Right cardiac atrium (tissue), 5 donors: ENCODE measurements around the gene MSGN1. TPM values are rescaled to one million over a fixed set of nuclear protein-coding genes. Genes with fewer than 3 reads are reported as not detected.

Source experiments
- ATAC-seq, 2 donors: fragments of 200-7000 bp; cut with Tn5 transposase; one replicate each; pipeline versions ENCODE4 v1.8.0 to v1.9.1; 2020; ENCODE audit warnings: moderate library complexity in 2 of 2, mild to moderate bottlenecking in 1 of 2
- DNase-seq, 3 donors: peaks; one replicate each; pipeline ENCODE4 v3.0.0-alpha.2; 2020
- H3K27ac ChIP-seq: one replicate; pipeline ENCODE4 v1.5.1; 2013; ENCODE audit warnings: mild to moderate bottlenecking, low read length, control low read depth, moderate library complexity
- H3K27me3 ChIP-seq: one replicate; pipeline ENCODE4 v1.6.1; 2013; ENCODE audit not compliant: control insufficient read depth, insufficient read depth
- H3K4me1 ChIP-seq: one replicate; pipeline ENCODE4 v1.6.1; 2013; ENCODE audit warnings: low read length; ENCODE audit not compliant: control insufficient read depth, insufficient read depth
- H3K4me3 ChIP-seq: one replicate; pipeline ENCODE4 v1.5.1; 2013; ENCODE audit warnings: low read length, control low read depth
- H3K9me3 ChIP-seq: one replicate; pipeline ENCODE4 v1.6.1; 2013; ENCODE audit warnings: low read length; ENCODE audit not compliant: control insufficient read depth
- WGBS: extraction: QIAGEN DNeasy Blood & Tissue Kit; methylation state at CpG from one replicate; pipeline ENCODE4 v1.1.7; 2013; 5-methylcytosine and 5-hydroxymethylcytosine counted together
- intact Hi-C, 4 donors: fragments of 100-400 bp; cut with DNase I; formaldehyde crosslinking; loops; one replicate each; pipeline versions ENCODE4 v1.11.0 to v1.14.0; 2022 to 2023
- long read RNA-seq, 4 donors: library from polyadenylated mRNA; unstranded; transcript quantifications; one replicate each; pipeline ENCODE4 v2.0.0, GENCODE V29; 2020 to 2021
- polyA plus RNA-seq: library from polyadenylated mRNA; stranded (reverse); fragments of 200-250 nt; gene quantifications from one replicate; pipeline ENCODE4 v1.2.3, GENCODE V29; 2013
- total RNA-seq, 4 donors: library from RNA; stranded (reverse); fragmentation: NEBNext Ultra II Directional; extraction: Animal tissue kit (Norgen Biotek cat#: 25700); gene quantifications; one replicate each; pipeline ENCODE4 v1.2.1, GENCODE V29; 2021
- donor health status: healthy with polysubstance abuse.
- donor health status: DM: no; HTN: yes; CAD: no.
- donor health status: DM: no; HTN: no; CAD: no.
- donor health status: DM: no; HTN: yes; CAD: no; lungs with severe emphysema.
- donor health status: DM: yes; HTN: yes; CAD: no.

The MSGN1 gene, protein sequence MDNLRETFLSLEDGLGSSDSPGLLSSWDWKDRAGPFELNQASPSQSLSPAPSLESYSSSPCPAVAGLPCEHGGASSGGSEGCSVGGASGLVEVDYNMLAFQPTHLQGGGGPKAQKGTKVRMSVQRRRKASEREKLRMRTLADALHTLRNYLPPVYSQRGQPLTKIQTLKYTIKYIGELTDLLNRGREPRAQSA
- total RNA-seq (not detected), polyA plus RNA-seq (not detected)
- long read RNA-seq, donor 1: 0 reads
- long read RNA-seq, donor 2: 0 reads
- long read RNA-seq, donor 3: 0 reads
- long read RNA-seq, donor 4: 0 reads

DNA sequence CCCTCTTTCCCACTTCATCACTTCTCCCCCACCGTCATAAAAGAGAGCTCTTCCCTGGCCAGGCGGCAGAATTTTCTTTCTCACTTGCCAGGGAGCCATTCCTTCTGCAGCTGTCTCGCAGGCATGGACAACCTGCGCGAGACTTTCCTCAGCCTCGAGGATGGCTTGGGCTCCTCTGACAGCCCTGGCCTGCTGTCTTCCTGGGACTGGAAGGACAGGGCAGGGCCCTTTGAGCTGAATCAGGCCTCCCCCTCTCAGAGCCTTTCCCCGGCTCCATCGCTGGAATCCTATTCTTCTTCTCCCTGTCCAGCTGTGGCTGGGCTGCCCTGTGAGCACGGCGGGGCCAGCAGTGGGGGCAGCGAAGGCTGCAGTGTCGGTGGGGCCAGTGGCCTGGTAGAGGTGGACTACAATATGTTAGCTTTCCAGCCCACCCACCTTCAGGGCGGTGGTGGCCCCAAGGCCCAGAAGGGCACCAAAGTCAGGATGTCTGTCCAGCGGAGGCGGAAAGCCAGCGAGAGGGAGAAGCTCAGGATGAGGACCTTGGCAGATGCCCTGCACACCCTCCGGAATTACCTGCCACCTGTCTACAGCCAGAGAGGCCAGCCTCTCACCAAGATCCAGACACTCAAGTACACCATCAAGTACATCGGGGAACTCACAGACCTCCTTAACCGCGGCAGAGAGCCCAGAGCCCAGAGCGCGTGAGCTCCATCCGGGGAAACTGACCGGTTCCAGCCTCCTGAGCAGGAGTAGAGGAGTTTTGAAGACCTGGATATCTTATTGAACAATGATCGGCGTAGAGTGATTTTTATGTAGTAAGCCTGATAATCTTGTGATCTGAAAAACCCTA is at the start of gene MSGN1:
Gene MSGN1 (plus strand): TSS at position 65 of the 850 bp plus-strand sequence. CDS start 59 bp downstream, at position 124.
- Histone ChIP-seq H3K9me3 (no peaks in the 10 kb centered on the region), H3K27ac (no peak within 1 kb of the TSS), H3K4me3 (no peak within 1 kb of the TSS), H3K27me3 (no peaks in the 10 kb centered on the region), H3K4me1 (peaks cover 3% of the 10 kb centered on the region)
- intact Hi-C loops: no loop called here
- ATAC-seq (no peak), DNase-seq (no peak)
- 93% methylated on average over 26 of the region's 26 CpGs for WGBS

DNA sequence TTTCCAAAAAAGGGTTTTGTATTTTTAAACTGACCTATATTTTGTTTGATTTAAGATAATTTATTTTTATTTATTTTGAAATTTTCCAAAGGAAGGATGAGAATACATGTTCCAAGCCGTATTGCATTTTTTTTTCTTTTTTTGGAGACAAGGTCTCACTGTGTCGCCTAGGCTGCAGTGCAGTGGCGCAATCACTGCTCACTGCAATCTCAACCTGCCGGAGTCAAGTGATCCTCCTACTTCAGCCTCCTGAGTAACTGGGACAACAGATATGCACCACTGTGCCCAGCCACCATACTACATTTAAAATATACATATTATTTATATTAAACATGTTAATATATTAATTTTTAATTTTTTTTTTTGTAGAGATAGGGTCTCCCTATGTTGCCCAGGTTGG is 47.4 kb upstream of the MSGN1 start:
- DNase-seq (no peak), ATAC-seq (no peak)
- Histone ChIP-seq H3K4me3 (no peak overlapping the region), H3K9me3 (no peaks in the 10 kb centered on the region), H3K27me3 (no peaks in the 10 kb centered on the region), H3K4me1 (no peaks in the 10 kb centered on the region), H3K27ac (no peak overlapping the region)
- WGBS: 98% methylated on average over 4 of the region's 4 CpGs
- intact Hi-C loops: no loop called here

DNA sequence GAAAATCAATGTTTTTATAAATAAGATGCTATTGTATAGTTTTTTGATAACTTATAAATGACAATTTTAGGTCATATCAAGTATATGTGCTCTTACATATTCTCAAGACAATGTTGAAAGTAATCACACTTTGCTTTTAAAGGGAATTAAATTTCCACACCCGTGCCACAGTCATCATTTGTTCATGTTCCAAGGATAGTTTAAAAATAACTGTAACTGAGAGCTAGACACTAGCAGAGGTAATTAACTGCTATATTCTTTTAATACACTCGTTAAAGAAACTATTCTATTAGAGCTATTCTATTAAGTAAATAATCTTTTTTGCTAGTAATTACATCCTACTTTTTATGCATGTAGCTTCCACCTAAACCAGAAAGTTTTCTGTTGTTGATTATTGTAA is 44.3 kb upstream of the MSGN1 start:
- Histone ChIP-seq H3K9me3 (no peaks in the 10 kb centered on the region), H3K27ac (no peak overlapping the region), H3K27me3 (no peaks in the 10 kb centered on the region), H3K4me1 (no peaks in the 10 kb centered on the region), H3K4me3 (no peak overlapping the region)
- DNase-seq (no peak), ATAC-seq (no peak)
- intact Hi-C loops: no loop called here
- WGBS: 76% methylated on average over 2 of the region's 2 CpGs

DNA sequence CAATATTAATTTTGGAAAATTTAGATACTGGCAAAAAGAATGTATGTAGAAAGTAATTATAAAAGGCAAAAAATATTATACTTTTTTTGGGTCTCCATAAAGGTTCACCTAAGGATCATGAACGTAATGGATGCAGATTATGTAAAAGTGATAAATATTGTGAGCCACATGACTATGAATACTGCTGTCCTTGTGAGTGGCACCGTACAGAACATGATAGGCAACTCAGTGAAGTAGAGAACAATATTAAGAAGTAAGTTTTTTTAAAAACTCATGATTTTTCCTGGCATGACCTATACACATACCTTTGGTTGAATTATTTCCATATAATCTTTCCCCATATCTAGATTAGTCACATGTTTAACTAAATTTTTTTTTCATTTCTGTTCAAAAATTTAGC is 43.7 kb upstream of the MSGN1 start:
- ATAC-seq: no peak
- DNase-seq: no peak
- intact Hi-C loops: no loop called here
- Histone ChIP-seq H3K27me3 (no peaks in the 10 kb centered on the region), H3K27ac (no peak overlapping the region), H3K4me1 (no peaks in the 10 kb centered on the region), H3K9me3 (no peaks in the 10 kb centered on the region), H3K4me3 (no peak overlapping the region)
- WGBS: 70% methylated on average over 2 of the region's 2 CpGs

DNA sequence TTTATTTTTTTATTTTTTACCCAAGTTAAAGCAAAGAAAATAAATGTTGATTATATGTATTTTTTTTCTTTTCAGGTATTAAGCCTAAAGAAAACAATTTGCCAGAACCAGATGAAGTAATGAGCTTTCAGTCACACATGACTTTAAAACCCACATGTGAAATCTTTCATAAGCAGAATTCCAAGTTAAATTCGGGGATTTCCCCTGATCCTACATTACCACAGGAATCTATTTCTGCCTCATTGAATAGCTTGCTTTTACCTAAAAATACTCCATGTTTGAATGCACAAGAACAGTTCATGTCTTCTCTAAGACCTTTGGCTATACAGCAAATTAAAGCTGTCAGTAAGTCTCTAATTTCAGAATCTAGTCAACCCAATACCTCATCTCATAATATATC is 35.7 kb upstream of the MSGN1 start:
- WGBS: 93% methylated on average over 1 of the region's 1 CpG
- Histone ChIP-seq H3K4me3 (no peak overlapping the region), H3K27me3 (no peaks in the 10 kb centered on the region), H3K9me3 (no peaks in the 10 kb centered on the region), H3K4me1 (no peaks in the 10 kb centered on the region), H3K27ac (no peak overlapping the region)
- DNase-seq (no peak), ATAC-seq (no peak)
- intact Hi-C loops: no loop called here

DNA sequence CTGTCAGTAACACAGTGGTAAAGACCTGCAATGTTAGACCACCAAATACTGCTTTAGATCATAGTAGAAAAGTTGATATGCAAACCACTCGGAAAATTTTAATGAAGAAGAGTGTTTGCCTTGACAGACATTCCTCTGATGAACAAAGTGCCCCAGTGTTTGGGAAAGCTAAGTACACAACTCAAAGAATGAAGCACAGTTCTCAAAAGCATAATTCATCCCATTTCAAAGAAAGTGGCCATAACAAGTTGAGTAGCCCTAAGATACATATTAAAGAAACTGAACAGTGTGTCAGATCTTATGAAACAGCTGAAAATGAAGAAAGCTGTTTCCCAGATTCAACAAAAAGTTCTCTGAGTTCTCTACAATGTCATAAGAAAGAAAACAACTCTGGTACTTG is 34.8 kb upstream of the MSGN1 start:
- no peaks in the 10 kb centered on the region for H3K27me3 ChIP-seq
- intact Hi-C loops: no loop called here
- no peak overlapping the region for H3K4me3 ChIP-seq
- H3K27ac ChIP-seq: no peak overlapping the region
- WGBS: 87% methylated on average over 1 of the region's 1 CpG
- no peak for ATAC-seq
- no peaks in the 10 kb centered on the region for H3K9me3 ChIP-seq
- H3K4me1 ChIP-seq: no peaks in the 10 kb centered on the region
- DNase-seq: no peak

DNA sequence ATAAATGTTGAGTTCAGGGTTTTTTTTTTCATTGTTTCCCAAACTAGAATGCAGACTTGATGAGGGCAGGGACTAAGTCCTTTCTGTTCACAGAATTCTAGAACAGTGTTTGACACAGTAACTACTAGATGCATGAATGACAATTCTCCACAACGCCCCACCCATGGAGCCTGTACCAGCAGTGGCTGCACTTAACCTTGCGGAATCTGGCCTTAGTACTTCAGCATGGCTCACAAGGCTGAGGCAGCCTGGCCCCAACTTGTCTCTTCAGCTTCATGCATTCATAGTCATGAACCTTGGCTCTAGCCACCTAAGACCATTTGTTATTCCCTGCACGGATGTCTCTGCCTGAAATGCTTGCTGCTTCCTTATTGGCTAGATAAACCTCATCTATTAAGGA is 29.5 kb upstream of the MSGN1 start:
- WGBS: 81% methylated on average over 3 of the region's 3 CpGs
- Histone ChIP-seq H3K27ac (no peak overlapping the region), H3K9me3 (no peaks in the 10 kb centered on the region), H3K27me3 (no peaks in the 10 kb centered on the region), H3K4me3 (no peak overlapping the region), H3K4me1 (no peaks in the 10 kb centered on the region)
- no peak for ATAC-seq
- DNase-seq: no peak
- intact Hi-C loops: no loop called here

DNA sequence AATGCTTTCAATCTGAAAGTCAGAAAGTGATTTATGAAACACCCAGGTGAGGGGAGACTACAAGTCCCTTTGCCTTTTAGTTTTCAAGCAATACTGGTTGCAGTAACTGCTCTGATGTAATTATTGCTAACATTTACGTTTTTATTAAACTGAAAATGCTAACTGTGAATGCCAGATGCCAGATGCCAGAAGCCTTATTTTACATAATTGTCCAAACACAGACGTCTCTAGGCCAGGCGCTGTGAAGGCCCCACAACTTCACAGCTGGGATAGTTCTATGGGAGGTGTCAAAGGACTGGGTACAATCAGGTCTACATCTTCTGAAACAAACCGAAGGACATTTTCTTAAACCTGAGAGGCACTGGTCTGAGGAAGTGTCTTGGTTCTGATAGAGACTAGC is 27.5 kb upstream of the MSGN1 start:
- 66% methylated on average over 4 of the region's 4 CpGs for WGBS
- no peaks in the 10 kb centered on the region for H3K9me3 ChIP-seq
- DNase-seq (no peak), ATAC-seq (no peak)
- H3K27me3 ChIP-seq: no peaks in the 10 kb centered on the region
- no peaks in the 10 kb centered on the region for H3K4me1 ChIP-seq
- no peak overlapping the region for H3K4me3 ChIP-seq
- intact Hi-C loops: no loop called here
- no peak overlapping the region for H3K27ac ChIP-seq

DNA sequence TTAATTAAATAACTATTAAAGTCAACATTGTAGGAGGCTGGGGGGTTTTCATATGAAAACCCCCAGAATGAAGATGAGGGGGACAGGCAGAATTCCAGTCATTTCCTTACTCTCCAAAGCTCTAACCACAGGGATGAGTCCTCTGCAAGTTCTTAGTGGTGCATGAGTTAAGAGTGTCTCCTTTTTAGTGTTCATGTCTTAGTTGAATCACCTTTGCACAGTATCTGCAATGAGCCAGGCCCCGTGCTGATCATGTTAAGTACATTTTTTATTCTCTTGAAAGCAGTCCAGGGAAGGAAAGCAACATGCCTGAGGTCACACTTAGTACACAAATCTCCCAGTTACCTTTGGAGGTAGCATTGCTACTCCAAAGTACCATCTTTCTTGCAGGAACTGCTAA is 25.7 kb upstream of the MSGN1 start:
- DNase-seq: no peak
- H3K27me3 ChIP-seq: no peaks in the 10 kb centered on the region
- H3K27ac ChIP-seq: no peak overlapping the region
- no peak overlapping the region for H3K4me3 ChIP-seq
- no peaks in the 10 kb centered on the region for H3K4me1 ChIP-seq
- no peaks in the 10 kb centered on the region for H3K9me3 ChIP-seq
- intact Hi-C loops: no loop called here
- no peak for ATAC-seq
- WGBS: 65% methylated on average over 1 of the region's 1 CpG

DNA sequence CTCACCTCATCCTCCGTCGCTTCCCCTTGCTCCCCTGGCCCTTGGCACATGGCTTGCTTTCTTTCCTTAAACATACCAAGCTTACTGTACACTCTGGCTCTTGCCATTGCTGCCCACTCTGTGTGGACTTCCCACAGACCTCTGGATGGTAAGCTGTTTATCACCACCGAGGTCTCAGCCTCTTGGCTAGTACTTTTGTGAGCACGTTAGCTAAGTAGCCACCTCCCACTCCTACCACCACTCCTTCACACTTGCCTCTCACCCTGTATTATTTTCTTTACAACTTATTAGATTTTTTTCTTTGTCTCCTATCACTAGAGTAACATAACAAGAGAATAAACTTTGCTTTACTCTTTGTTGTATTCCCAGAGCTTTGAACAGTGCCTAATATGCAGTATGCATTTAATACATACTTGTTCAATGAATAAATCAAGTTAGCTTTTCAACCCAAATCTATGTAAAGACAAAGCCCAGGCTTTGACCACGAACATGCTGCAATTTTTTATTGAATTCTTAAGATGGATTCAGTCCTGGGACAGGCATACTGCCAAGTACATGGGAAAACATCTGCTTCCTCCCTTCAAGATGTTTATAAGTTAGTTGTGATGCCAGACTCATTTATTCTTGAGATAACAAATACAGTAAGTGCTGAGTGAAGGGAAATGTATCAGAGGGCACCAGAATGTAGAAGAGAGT is 25.0 kb upstream of the MSGN1 start:
- 46% methylated on average over 5 of the region's 5 CpGs for WGBS
- no peak for ATAC-seq
- no peak overlapping the region for H3K4me3 ChIP-seq
- DNase-seq: no peak
- no peaks in the 10 kb centered on the region for H3K27me3 ChIP-seq
- no peak overlapping the region for H3K27ac ChIP-seq
- no peaks in the 10 kb centered on the region for H3K9me3 ChIP-seq
- intact Hi-C loops: no loop called here
- H3K4me1 ChIP-seq: no peaks in the 10 kb centered on the region

DNA sequence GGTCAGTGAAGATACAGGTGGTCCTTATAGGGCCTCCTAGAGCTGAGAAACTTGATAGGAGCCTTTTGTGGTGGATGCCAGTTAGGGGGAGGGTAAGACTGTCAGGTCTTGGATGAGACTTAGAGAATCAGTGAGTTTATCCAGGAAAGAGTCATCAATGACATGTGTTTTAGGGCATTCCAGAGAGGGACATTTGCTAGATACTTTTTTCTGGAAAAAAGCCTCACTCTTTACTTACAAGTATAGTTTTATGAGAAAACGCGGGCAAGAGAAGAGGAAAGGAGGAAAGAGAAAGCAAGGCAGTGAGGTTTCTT is 24.5 kb upstream of the MSGN1 start:
- intact Hi-C loops: no loop called here
- ATAC-seq (no peak), DNase-seq (no peak)
- no peaks in the 10 kb centered on the region for H3K4me1 ChIP-seq
- H3K27me3 ChIP-seq: no peaks in the 10 kb centered on the region
- no peaks in the 10 kb centered on the region for H3K9me3 ChIP-seq
- H3K27ac ChIP-seq: no peak overlapping the region
- no peak overlapping the region for H3K4me3 ChIP-seq
- 63% methylated on average over 2 of the region's 2 CpGs for WGBS
